COLO668 (cell line): ENCODE measurements around the gene SIRPA.

Source experiments
- DNase-seq: peaks from one replicate; lab custom pipeline; 2025; ENCODE audit not compliant: unreplicated experiment; lab: John Stamatoyannopoulos, UW

The SIRPA gene

GRCh38 chr20:1930165-1930564 is 35.0 kb downstream of the SIRPA start:
- no peak for DNase-seq

GRCh38 chr20:1931830-1932229 is 36.6 kb downstream of the SIRPA start:
- no peak for DNase-seq

GRCh38 chr20:1932971-1933370 is 37.8 kb downstream of the SIRPA start:
- DNase-seq = no peak

GRCh38 chr20:1933465-1933870 is 38.3 kb downstream of the SIRPA start:
- DNase-seq = no peak

DNA sequence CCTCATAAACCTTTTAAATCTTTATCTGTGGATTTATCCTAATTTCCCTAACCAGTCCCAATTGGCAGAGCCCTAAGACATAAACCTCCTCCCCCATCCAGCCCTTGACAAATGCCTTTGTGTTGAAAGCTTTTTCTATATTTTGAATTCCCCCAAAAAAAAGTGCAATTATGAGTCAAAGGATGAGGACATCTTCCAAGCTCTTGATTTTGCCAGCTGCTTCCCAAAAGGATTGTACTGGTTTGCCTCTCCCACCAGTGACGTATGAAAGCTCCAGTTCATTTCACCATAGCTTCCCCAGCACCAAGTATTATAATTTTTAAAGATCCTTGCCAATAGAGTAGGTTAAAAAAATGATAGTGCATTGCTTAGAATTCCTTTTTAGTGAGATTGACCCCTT is 38.9 kb downstream of the SIRPA start:
- no peak for DNase-seq

GRCh38 chr20:1934721-1935573 is 39.7 kb downstream of the SIRPA start:
- no peak for DNase-seq

DNA sequence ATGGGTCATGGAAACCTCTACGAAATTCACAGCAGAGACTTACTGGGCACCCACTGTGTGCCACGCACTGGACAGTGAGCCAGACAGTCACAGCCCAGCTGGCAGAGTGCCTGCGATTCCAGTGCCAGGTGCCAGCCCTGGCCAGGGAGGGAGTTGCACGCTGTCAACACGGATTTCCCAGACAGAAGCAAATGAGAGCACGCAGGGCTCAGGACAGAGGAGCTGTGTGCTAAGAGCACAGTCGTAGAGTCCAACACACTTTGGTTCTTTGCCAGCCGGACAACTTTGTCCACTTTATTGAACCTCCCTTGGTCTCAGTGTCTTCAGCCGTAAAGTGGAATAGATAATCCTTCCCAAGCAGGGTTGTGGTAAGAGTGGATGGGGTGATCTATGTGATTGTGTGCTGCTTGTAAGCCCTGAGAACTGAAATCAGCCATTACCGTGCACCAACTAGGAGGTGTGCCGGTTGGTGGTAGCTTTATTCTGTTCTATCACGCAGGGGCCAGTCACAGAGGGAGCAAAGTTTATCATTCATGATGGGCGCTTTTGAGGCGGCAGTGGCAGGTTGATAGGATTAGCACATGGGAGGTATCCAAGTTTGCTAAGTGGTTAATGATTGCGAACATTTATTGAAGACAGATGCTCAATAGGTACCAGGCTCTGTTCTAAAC is 40.6 kb downstream of the SIRPA start:
- DNase-seq = peak; percentile 7

GRCh38 chr20:1937316-1937976 is 42.2 kb downstream of the SIRPA start:
- no peak for DNase-seq

DNA sequence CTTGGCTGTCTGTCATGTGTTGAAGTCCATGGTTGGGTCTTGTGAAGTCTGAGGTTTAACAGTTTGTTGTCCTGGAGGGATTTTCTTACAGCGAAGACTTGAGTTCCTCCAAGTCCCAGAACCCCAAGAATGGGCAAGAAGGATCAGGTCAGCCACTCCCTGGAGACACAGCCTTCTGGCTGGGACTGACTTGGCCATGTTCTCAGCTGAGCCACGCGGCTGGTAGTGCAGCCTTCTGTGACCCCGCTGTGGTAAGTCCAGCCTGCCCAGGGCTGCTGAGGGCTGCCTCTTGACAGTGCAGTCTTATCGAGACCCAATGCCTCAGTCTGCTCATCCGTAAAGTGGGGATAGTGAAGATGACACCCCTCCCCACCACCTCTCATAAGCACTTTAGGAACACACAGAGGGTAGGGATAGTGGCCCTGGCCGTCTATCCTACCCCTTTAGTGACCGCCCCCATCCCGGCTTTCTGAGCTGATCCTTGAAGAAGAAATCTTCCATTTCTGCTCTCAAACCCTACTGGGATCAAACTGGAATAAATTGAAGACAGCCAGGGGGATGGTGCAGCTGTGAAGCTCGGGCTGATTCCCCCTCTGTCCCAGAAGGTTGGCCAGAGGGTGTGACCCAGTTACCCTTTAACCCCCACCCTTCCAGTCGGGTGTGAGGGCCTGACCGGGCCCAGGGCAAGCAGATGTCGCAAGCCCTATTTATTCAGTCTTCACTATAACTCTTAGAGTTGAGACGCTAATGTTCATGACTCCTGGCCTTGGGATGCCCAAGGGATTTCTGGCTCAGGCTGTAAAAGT is 43.5 kb downstream of the SIRPA start:
- DNase-seq = no peak

DNA sequence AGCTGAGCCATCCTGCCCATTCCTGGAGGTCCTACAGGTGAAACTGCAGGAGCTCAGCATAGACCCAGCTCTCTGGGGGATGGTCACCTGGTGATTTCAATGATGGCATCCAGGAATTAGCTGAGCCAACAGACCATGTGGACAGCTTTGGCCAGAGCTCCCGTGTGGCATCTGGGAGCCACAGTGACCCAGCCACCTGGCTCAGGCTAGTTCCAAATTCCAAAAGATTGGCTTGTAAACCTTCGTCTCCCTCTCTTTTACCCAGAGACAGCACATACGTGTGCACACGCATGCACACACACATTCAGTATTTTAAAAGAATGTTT is 44.0 kb downstream of the SIRPA start:
- DNase-seq = no peak

- no peak for DNase-seq
These were observed 45.4 kb downstream of the SIRPA start for GRCh38 chr20:1940581-1940980.

GRCh38 chr20:1941226-1941625 is 46.0 kb downstream of the SIRPA start:
- no peak for DNase-seq

DNA sequence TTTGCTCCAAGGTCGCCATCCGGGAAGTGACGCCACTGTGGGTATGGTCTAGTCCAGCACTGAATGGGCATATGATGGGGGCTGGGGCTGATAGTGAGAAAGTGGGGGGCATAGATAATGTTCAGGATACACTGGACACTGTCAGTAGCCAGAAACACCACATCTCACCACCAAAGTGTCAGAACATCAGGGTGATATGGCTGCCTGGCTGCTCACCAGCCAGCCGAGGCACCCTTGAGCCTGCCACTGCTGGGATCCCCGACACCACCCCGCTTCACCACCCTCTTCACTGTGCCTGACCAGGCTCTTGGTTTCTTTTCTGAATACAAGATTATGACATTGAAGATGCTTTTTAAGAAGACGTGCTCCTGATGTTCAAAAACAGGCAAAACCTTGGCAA is 46.9 kb downstream of the SIRPA start:
- no peak for DNase-seq

DNA sequence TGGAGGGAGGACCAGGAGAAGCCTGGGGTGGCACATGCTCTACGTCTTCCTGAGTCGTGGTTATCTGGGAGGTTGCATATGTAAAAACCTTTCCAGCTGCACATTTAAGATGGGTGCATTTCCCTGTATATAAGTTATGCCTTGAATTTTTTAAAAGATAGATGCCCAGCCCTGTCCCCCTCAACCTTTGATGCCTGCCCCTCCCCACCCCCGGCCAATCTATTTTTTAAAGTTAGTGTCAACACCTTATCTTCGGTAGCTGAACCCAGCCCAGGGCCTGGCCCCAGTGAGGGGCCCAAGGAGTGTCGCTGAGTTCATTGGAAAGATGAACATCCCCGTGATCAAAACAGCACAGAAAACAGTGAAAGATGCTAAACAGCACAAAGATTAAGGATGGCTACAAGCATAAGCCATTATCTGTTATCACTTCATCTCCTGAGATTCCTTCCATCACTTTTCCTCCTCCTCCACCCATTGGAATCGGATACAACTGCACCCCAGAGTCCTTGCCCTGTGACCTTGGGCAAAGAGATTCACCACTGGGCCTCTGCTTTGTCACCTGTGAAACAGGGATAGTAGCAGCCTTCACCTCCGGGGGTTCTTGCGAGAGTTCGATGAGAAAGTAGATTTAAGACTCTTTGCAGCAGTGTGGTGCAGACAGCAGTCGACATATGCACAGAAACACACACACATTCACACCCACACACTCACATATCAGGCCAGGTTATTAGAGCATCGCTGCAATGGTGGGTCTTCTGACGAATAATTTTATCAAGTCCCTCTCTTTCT is 47.5 kb downstream of the SIRPA start:
- DNase-seq = no peak

DNA sequence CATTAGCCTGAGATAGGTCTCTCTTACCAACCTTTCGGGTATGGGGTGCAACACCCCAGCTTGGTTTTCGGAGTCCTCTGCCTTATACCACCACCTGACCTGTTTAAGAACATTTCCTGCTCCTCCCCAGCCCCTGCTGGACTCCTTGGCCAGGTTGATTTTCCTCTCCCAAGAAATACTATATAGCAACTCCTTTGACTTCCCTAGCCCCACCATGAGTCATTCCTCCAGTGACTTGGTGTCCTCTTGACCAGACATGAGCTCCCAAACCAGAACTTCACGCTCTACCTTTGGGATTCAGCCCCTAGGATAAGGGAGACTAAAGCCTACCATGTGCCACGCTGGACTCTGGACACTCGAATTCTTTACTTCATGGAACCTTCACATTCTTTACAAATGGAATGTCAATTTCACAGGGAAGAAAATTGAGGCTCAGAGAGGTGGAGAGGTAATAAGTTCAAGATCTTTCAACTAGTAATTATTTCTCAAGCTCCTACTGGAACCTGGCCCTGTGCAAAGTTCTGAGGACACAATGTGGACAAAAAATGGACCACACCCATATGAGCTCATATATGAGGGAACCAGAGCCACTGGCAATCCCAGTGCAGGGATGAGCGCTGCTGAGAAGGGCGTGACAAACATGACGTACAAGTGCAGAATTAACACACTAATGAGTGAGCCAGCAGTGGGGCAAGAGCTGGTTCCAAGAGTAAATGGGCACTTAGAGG is 48.2 kb downstream of the SIRPA start:
- DNase-seq = no peak

- DNase-seq = no peak
These were observed 49.3 kb downstream of the SIRPA start for GRCh38 chr20:1944345-1945091.

DNA sequence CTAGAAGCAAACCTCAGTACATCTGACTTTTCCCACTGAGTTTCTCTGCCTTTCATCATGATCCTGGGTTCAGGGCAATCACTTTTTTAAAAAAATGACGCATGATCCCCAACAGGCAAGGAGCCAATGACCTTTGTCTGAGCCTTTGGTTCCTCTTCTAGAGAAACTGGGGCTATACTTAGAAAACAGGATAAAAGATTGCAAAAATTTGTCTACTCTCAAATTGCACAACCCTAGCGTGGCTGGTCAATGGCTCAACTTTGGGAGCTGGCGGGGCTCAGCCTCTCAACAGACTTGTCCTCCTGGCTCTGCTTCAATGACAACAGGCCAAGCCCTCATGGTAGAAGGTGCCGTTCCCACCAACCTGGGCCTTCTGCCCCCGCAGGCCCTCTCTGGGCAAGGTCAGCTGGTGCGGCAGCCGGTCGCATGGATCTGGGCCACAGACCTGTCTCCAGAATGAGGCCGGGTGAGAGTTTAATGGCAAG is 50.0 kb downstream of the SIRPA start:
- no peak for DNase-seq

- DNase-seq = no peak
These were observed 50.5 kb downstream of the SIRPA start for GRCh38 chr20:1945660-1946059.

DNA sequence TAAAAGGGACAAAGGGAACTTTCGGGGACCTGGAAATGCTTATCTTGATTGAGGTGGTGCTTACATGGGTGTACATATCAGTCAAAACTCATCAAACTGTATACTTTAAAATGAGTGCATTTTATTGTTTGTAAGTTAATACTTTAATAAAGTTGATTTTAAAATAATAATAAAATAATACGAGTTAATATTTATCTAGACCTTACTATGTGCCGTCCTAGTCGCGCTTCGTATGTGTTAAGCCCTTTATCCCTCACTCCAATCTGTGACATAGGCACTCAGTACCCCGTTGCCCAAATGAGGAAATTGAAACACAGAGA is 51.2 kb downstream of the SIRPA start:
- no peak for DNase-seq
